ENCODE measurements around the gene CNTN2.

The CNTN2 gene

DNA sequence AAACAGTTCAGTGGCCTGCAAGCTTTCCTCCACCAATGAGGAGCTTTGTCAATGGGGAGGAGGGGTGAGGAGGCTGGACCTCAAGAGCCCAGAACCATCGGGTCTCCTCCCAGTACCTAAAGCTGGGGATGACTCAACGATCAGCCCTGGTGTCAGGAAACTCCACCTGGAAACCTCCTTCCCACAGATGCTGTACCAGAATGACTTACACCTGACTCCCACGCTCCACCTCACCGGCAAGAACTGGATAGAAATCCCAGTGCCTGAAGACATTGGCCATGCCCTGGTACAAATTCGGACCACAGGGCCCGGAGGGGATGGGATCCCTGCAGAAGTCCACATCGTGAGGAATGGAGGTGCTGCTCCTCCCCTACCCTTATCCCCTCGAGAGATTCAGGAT is 29.9 kb downstream of the CNTN2 start:
- DNase-seq (ENCODE audit: low spot score), result peak; percentile 5

DNA sequence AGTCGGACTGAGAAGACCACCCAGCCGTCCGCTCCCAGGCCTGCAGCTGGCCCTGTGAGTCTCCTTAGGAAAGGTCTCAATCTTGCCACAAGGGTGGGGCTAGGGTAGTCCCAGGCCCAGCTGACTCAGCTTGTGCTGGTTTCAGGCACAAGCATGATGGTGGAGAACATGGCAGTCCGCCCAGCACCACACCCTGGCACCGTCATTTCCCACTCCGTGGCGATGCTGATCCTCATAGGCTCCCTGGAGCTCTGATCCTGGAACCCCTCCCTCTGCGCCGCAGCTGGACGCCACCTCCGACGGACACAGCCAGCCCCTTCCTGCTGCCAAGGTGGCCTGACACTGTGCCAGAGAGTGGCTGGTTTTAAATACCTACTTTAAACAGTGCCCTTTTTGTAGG is 30.5 kb downstream of the CNTN2 start:
- peak; percentile 63 for DNase-seq (ENCODE audit: low spot score)

DNA sequence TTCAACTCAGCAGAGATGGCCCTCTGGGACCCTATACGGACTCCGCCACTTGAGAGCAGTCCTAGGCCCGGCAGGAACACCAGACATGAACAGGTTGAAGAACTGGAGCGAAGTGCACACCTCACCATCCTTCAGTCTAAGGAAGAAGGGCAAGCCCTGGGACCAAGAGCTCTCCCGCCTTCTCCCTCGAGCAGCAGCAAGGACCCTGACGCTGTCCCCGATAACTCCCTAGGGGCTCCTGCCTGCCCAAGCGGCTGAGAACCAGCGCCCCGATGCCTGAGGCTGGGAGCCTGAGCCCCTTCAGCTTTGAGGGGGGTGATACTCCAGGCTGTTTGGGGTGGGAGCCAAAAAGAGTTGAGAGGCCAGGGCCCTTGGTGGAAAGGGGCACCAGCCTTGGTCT is 31.1 kb downstream of the CNTN2 start:
- DNase-seq (ENCODE audit: low spot score), result peak; percentile 6

DNA sequence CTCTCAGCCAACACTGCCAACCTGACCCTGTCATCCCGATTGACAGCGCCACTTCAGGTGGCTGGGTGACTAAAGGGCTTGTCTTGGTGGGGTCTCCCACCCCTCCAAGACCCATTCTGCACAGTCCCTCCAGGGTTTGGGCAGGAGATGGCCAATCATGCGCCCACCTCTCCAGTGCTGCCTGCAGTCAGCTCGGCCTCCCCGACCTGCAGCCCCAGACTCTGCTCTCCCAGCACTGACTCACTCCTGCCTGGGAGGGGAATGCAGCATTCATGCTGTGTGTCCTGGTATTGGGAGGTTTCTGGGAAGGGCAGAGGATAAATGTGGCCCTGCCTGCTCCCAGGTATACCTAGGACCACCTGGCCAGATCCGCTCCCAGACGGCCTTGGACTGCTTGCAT is 31.5 kb downstream of the CNTN2 start:
- peak; percentile 38 for DNase-seq (ENCODE audit: low spot score)

DNA sequence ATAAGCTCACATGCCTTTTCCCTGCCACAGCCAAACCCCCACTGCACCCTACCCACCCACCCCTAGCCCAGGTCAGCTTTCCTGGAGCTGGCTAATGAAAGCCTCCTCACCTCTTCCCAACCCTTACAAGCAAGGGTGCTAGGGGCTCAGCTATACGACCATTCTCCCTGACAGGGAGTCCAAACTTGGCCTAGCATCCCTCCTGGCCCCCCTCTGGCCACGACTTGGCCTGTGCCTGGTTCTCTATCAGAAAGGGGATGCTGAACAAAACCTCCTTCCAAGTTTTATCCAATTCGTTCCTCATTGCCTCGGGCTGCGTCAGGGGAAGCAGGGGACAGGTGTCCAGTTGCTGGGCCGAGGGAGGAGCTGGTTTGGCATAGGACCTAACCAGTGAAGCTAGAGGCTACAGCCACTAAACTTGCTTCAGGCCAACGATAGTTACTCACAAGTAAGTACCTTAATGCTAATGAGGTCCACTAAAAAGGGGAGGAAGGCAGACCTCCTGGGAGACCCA is 32.7 kb downstream of the CNTN2 start:
- peak; percentile 7 for DNase-seq (ENCODE audit: low spot score)

DNA sequence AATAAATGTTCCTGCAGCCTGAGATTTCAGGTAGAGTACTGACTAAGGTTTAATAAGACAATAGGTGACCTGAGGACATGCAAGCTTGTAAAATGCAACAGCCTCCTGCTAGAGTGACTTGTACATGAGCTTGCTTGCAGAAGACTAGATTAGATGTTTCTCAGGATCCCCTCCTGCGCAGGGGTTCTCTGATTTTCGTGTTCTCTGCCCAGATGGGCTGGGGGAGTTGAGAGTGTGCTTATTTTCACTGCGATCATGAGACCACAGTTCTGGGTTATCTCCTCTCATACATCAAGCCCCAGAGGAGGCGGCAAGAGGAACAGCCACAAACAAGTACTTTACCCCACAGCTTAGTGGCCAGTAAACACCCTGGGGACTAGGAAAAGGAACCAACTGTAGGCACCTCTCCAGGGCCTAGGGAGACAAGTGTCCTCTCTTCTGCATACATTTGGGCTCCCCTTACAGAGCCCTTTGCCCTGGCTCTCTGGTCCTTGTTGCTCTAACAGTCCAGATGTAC is 33.3 kb downstream of the CNTN2 start:
- peak; percentile 9 for DNase-seq (ENCODE audit: low spot score)

DNA sequence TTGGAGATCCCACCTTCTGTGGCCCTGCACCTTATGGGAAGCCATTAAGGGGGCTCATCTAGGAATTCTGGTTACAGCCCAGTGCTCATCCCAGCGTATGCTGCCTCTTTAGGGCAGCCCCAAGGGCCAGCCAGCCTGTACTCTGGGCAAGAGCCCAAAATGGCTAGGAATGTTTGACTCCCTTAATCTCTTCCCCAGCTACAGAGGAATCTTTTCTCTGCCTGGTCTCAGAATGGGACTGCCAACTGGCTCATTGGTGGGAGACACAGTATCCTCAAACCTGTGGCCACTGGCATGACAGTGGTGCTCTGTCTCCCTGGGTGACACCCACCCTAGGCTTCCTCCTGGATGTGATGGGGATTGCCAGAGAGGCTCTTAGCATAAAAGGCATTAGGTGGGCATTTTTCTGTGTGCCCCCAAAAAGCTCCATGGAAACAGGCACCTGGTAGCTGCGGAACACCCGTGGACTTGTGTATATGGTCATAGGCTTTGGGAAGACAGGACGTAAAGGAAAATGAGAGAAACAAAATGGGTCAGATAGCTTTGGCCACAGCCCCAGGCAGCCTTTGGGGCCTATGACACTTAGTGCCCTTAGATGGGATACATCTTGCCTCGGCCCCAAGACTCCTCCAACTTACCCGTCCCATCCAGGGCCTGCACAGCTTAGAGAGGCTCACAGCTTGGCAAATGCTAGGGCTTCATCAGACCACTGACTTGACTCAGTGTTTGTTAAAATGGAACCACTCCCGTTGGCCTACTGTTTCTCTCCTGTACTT is 34.3 kb downstream of the CNTN2 start:
- DNase-seq (ENCODE audit: low spot score), result peak; percentile 56

DNA sequence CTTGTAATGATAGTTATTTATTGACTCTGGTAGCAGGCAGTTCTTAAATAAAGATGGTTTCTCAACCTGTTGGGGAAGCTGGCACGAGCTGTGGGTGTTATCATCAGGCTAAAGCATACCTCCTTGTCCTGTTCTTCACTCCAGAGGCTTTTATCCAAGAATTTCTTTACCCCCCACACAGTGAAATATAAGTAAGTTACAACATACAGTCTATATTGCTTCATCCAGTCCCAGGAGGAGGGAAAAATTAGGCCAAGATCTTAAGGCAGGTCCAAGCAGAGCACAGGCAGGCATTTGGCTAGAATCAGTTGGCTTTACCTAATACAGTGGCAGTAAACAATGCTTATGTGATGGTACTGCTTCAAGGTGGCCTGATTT is 34.9 kb downstream of the CNTN2 start:
- DNase-seq (ENCODE audit: low spot score), result no peak

DNA sequence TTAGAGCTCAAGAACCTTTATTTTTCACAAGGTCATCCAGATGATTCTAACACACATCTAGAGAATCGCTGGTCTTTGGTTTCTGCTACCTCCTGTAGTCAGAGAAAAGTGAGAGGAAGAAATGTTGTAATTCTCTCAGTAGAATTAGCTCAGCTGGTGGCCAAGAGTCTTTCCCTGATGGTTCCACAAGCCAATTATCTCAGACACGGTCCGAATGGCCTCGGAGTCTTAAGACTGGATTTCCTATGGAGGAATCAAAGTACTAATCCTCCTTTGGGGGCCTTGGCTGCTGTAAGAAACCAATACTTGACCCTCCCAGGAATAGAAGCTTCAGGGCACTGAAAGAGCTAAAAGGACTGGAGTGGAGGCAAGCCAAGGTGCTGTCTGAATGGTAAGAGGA is 39.4 kb downstream of the CNTN2 start:
- DNase-seq (ENCODE audit: low spot score), result no peak

DNA sequence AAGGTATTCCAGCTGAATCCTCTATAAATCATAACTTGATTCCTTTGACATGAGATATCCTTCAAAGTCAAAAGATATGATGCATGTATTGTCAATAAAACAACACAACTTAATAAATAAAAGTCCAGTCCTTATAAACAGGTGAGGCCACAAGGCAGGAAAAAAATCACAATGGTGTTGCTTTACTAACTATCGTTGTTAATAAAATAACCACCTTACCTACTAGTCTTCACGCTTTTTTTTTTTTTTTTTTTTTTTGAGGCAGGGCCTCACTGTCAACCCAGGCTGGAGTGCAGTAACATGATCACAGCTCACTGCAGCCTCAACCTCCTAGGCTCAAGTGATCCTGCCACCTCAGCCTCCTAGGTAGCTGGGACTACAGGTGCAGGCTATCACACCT is 41.3 kb downstream of the CNTN2 start, which contains the start of gene TMEM81:
TMEM81 (minus strand) TSS at position 101 of the 400 bp plus-strand sequence. CDS start 140 bp downstream, outside the sequence.
- no peak for DNase-seq (ENCODE audit: low spot score)

DNA sequence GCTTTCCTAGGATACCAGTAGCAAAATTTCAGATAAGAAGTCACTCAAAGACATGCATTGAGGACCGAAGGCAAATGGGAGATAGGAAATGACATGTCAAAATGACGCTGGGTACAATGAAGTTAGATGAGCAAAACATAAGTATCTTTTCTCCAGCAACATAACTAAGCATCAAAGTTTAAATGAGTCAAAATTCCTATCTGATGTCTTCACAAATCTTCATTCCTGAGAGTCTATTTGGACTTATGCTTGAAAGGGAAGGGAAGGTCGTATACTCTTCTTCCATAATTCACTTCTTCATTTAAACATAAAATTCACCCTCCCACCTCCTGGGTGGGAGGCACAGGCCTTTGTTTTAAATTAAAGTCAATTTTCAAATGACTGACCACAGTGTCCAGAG is 45.3 kb downstream of the CNTN2 start:
- DNase-seq (ENCODE audit: low spot score), result peak; percentile 34

DNA sequence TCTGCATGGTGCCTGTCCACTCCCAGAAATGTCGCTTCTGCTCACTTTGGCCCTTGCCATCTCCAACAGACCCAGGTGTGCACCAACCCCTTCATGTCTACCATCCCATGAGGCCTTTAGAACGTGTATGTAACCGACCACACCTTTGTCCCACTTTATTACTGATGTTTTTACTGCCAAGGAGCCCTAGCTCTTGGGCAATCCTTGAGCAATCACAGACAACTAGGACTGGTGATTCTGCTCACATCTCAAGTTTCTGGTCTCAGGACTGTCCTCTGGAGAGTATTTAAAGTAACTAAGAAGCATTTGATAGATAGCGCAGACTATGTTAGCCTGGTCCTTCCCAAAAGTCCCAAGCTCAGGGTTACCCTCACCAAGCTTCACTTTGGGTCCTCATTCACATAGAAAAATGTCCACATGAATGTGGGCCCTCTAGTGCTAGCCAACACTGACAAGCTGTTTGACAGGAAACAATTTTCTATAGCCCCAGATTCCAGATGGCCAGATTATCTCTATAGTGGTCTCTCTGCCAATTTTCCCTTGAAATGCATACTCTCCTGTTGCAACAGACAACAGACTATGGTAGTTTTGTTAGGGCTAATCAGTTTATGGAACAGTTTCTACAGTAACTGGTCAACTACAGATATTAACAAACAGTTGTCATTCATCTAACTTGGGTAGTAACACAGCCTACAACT is 48.2 kb downstream of the CNTN2 start:
- DNase-seq (ENCODE audit: low spot score), result peak; percentile 20

DNA sequence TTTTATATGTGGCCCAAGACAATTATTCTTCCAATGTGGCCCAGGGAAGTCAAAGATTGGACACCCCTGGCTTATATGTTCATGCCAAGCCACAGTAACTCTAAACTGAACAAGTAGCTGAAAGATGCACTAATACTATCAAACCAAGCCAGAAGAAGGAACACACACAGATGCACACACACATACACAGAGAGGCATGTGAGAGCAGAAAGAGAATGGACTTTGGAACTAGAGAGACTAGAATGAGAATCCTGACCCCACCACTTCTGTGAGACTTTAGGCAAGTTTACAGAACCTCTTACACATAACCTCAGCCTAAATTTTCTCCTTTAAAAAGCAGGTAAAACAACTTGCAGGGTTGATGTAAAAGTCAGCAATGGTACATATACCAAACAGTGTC is 52.4 kb downstream of the CNTN2 start:
- no peak for DNase-seq (ENCODE audit: low spot score)

DNA sequence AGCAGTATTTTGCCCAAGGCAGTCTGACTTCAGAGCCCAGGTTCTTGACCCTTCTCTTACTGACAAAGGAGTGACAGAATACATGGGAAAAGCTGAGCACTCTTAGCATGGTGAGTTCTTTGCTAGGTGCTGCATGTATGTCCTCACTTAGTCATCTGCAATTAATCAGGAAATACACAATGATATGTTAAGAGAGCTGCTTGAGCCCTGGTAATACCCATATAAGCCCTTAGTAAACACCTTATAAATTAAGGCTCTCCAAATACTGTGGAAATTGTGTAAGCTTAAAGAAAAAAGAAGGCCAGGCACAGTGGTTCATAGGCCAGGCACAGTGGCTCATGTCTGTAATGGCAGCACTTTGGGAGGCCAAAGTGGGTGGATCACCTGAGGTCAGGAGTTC is 55.2 kb downstream of the CNTN2 start:
- no peak for DNase-seq (ENCODE audit: low spot score)

DNA sequence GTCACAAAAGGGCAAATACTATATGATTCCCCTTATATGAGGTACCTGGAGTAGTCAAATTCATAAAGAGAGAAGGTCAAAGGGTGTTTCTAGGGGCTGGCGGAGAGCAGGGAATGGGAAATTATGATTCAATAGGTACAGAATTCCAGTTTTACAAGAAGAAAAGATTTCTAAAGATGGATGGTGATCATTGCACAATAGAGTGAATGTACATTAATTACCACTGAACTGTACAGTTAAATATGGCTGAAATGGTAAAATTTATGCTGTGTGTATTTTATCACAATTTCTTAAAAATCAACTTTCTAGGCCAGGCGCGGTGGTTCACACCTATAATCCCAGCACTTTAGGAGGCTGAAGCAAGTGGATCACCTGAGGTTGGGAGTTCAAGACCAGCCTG is 59.4 kb downstream of the CNTN2 start:
- no peak for DNase-seq (ENCODE audit: low spot score)

DNA sequence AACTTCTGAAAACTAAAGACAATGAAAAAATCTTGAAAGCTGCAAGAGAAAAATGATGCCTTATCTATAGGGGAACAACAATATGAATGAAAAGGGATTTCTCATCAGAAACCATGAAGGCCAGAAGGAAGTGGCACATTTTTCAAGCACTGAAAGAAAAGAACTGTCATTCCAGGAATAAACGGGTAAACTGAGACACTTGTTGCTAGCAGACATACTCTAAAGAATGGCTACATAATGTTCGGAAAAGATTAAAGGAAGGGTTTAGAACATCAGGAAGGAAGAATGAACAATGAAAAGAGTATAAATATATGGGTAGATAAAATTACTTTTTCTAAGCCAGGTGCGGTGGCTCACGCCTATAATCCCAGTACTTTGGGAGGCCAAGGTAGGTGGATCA is 64.3 kb downstream of the CNTN2 start:
- DNase-seq (ENCODE audit: low spot score), result no peak

DNA sequence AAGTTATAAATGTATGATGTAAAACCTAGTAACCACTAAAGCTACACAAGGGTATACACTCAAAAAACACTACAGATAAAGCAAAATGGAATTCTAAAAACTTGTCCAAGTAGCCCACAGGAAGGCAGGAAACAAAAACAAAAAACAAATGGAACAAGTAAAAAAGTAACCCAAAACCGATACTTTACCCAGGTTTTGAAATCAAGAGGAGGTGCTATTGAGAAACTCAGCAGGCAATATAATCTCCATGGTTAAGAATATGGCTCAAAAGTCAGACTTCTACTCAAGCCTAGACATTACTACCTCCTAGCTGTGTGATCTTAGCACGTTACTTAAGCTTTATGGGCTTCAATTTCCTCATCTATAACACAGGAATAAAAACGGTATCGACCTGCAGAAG is 65.5 kb downstream of the CNTN2 start:
- no peak for DNase-seq (ENCODE audit: low spot score)

DNA sequence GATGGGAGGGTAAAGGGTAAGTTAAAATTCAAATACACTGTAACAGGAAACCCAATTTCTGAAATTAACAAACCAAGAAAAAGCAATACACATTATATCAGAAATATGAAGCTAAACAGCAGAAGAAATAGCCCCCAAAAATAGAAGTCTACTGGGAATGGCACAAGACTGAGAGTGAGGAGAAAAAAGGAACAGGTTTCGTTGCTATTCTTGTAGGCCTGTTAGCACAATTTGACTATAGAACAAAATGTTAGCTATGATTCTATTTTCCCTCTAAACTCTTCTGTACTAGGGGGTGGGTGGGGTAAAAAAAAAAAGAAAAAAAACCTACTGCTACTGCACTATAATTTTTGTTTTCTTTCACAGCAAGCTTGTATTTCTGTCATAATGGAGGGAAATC is 66.3 kb downstream of the CNTN2 start:
- DNase-seq (ENCODE audit: low spot score), result no peak

DNA sequence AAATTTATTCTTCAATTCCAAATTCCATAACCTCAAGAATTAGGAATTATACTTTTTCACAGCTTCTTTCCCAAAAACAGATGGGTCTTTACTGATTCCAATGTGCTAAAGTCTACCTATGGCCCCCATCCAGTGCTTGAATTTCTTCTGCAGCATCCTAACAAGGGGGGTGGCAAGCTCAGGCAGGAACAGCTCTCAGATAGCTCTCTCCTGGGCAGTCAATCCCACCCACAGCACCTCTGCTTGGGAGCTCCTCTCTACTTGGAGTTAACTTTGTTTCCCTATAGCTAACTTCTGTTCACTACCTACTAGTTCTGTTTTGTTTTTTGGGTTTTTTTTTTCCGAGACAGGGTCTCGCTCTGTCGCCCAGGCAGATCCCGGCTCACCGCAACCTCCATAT is 66.7 kb downstream of the CNTN2 start:
- DNase-seq (ENCODE audit: low spot score), result no peak

DNA sequence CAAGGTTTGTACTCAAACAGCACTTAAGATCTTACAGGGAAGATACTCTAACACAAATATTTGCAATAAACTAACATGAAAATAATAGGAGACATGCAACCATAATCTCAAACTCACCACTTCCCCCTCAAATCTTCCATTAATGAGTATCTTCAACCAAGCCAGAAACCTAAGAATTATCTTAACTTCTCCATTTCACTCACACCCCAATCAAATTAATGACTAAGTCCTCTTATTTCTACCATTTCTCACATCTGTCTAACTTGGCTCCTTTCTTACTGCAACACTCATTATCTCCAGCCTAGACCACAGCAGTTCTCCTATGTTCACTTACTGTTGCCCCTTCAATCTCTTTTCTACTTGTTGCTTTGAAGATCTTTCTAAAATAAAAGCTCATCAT is 68.3 kb downstream of the CNTN2 start:
- no peak for DNase-seq (ENCODE audit: low spot score)

DNA sequence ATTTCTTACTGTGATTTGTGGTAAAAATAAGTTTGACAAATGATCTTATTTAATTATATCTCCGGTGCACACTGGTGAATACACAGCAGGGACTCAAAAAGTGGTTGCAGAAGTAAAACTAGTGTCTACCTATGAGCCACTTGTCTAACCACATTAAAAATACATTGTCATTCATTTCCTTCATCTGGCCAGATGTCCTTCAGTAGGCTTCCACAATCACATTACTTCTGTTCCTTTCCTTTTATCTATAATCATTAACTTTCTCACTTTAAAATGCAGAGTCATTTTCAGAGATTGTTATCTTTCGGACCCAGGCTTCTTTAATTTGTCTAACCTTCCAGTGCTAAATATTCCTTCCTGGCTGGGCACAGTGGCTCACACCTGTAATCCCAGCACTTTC is 75.7 kb downstream of the CNTN2 start:
- no peak for DNase-seq (ENCODE audit: low spot score)

DNA sequence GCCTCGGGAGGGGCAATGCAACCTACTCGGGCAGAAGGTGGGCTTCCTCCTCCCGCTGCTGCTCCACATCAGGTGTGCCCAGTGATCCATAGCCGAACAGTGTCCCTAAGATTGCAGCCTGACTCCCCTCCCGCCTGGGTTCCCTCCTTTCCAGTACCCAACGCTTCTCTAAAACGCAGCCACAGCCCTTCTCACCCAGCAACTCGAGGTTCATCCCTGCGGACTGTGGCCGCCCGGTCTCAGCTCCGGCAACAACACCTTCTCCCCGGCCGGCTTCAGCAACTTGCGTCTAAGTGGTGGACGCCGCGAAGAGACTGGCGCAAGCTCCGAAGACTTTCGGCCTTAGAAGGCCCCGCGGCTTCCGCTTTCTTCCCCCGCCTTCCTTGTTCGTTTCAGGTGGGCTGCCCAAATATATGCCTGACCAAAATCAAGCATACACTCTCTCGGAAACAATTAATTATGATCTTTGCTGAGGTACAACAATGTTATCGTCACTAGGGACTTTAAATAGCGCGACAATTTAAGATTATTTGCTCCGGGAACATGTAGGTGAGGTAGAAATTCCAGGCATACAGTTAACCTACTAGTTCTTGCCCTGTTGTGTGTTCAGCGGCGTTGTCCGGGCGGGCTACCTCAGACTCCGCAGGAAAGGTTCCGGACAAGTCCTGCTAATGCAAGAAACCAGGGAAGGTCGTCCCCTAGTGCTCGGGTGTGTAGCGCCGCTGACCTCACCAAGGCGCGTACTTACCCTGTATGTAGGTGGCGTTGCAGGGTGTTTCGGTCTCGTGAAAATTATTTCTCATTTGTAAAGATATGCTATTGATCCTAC is 78.9 kb downstream of the CNTN2 start, which contains the start of gene RBBP5:
RBBP5 (minus strand) TSS at position 319 of the 829 bp plus-strand sequence; CDS start at position 214, 105 bp downstream.
- DNase-seq (ENCODE audit: low spot score), result peak; percentile 96

All from AG20443 (cell line).